ENCODE data around the gene SLC6A18.
A peak's percentile ranks its signal among the peaks of the same experiment; 100 is the strongest.

SLC6A18 gene

DNA sequence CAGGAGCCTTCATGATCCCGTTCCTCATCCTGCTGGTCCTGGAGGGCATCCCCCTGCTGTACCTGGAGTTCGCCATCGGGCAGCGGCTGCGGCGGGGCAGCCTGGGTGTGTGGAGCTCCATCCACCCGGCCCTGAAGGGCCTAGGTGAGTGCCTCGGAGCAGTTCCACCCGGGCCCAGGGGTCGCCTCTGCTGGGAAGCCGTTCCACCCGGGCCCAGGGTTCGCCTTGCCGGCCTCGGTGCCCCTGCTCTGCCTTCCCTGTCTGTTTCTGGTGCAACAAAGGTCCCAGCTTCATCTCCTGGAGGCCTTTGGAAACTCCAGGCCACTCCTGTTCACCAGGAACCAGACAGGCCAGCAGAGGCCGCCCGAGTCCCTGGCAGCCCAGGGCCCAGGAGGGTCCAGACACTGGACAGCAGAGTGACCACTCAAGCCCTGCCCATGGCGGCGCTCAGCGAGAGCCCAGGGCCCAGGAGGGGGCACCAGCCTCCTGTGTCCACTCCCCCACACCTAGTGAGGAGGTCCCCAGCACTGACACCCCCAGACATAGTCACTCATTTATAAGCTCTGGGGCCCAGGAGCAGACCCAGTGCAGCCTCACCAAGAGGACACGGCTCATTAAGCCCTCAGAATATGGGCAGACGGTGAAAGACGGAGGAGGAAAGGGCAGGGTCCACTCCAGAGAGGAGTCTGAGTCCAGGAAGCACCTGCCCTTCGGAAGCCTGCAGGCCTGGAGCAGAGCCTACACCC lies 16.3 kb upstream of the SLC6A18 start:
- TF ChIP-seq FOXP2 (optimal IDR thresholded peaks at IDR 0.05; ENCODE audit: borderline replicate concordance, extremely low read depth, extremely low read length, insufficient read depth) = peak; percentile 56
- TF ChIP-seq, protein P1, sequence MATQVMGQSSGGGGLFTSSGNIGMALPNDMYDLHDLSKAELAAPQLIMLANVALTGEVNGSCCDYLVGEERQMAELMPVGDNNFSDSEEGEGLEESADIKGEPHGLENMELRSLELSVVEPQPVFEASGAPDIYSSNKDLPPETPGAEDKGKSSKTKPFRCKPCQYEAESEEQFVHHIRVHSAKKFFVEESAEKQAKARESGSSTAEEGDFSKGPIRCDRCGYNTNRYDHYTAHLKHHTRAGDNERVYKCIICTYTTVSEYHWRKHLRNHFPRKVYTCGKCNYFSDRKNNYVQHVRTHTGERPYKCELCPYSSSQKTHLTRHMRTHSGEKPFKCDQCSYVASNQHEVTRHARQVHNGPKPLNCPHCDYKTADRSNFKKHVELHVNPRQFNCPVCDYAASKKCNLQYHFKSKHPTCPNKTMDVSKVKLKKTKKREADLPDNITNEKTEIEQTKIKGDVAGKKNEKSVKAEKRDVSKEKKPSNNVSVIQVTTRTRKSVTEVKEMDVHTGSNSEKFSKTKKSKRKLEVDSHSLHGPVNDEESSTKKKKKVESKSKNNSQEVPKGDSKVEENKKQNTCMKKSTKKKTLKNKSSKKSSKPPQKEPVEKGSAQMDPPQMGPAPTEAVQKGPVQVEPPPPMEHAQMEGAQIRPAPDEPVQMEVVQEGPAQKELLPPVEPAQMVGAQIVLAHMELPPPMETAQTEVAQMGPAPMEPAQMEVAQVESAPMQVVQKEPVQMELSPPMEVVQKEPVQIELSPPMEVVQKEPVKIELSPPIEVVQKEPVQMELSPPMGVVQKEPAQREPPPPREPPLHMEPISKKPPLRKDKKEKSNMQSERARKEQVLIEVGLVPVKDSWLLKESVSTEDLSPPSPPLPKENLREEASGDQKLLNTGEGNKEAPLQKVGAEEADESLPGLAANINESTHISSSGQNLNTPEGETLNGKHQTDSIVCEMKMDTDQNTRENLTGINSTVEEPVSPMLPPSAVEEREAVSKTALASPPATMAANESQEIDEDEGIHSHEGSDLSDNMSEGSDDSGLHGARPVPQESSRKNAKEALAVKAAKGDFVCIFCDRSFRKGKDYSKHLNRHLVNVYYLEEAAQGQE (IDR thresholded peaks at IDR 0.05; ENCODE audit: insufficient read depth in 1 of 2, low read depth in 2 of 2, low read length in 2 of 2) = no peak

DNA sequence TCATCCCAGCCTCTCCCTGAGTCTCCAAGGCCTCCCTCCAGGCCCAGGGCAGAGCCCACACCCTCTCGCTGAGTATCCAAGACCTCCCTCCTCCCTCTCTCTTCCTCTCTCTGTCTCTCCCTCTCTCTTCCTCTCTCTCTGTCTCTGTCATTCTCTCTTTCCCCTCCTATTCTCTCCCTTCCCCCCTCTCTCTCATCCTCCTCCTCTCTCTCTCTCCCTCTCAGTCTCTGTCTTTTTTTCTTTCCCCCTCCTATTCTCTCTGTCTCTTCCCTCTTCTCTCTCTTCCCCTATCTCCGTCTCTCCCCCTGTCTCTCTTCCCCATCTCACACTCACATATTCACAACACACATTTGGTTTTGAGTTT lies 15.7 kb upstream of the SLC6A18 start:
- TF ChIP-seq SIN3A (IDR thresholded peaks at IDR 0.05; ENCODE audit: borderline replicate concordance, insufficient read depth, low read length) (no peak), FOXP2 (optimal IDR thresholded peaks at IDR 0.05; ENCODE audit: borderline replicate concordance, extremely low read depth, extremely low read length, insufficient read depth) (no peak), POLR2AphosphoS5 (IDR thresholded peaks at IDR 0.05; ENCODE audit: low read depth, low read length) (no peak), TAF1 (IDR thresholded peaks at IDR 0.05; ENCODE audit: borderline replicate concordance, insufficient read depth, low read length) (no peak)
- TF ChIP-seq, protein P1 (IDR thresholded peaks at IDR 0.05; ENCODE audit: insufficient read depth in 1 of 2, low read depth in 2 of 2, low read length in 2 of 2) = no peak

DNA sequence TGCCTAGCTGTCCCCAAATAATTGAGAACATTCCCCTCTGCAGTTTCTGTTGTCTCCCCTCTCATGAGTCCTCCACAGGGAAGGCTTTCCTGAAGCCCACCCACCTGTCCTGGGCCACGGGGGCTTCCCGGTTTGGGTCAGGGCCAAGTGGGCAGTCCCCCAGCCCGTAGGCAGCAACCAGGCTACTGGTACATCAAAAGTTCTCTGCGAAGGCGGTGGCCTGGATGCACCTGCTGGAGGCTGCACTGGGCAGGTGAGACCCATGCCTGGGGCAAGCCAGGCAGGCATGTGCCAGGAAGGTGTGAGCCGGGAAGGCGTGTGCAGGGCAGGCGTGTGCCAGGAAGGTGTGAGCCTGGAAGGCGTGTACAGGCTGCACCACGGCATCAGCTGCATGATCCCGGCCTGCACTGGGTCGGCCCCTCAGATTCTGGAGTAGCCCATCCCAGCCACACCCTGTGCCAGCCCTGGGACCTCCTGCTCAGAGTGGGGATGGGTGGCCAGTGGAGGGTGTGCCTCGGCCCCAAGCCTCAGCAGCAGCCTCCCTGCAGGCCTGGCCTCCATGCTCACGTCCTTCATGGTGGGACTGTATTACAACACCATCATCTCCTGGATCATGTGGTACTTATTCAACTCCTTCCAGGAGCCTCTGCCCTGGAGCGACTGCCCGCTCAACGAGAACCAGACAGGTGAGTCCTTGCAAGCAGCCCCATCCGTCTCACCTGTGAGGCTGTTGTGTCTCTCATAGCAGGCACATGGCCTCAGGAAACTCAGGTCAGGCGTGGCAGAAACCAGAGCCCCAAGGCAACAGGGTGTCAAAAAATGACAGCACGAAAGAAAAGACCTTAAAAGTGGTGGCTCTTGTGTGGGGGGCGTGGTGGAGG lies 15.0 kb upstream of the SLC6A18 start:
- TF ChIP-seq, protein P1 (IDR thresholded peaks at IDR 0.05; ENCODE audit: insufficient read depth in 1 of 2, low read depth in 2 of 2, low read length in 2 of 2) = no peak
- TF ChIP-seq FOXP2 (optimal IDR thresholded peaks at IDR 0.05; ENCODE audit: borderline replicate concordance, extremely low read depth, extremely low read length, insufficient read depth) (no peak), POLR2AphosphoS5 (IDR thresholded peaks at IDR 0.05; ENCODE audit: low read depth, low read length) (no peak), SIN3A (IDR thresholded peaks at IDR 0.05; ENCODE audit: borderline replicate concordance, insufficient read depth, low read length) (no peak), TAF1 (IDR thresholded peaks at IDR 0.05; ENCODE audit: borderline replicate concordance, insufficient read depth, low read length) (no peak)

DNA sequence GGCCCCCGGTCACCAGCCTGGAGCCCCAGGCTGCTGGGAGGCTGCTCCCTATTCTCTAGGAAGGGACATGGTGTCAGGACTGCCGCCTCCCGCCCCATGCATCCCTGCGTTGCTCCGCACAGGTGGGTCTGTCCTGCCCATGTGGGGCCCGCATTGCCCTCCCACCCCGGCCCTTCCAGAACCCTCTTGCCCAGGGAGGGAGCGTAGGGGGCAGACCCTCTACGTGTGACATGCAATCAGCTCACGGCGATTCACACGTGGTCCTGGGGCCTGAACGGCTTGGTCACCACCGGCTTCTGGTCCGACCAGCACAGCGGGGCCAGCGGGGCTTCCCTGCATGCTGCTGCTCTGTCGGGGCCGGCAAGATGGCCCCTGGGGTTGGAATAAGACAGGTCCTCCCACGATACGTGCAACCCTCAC lies 14.3 kb upstream of the SLC6A18 start:
- TF ChIP-seq, protein P1 (IDR thresholded peaks at IDR 0.05; ENCODE audit: insufficient read depth in 1 of 2, low read depth in 2 of 2, low read length in 2 of 2) = no peak
- TF ChIP-seq FOXP2 (optimal IDR thresholded peaks at IDR 0.05; ENCODE audit: borderline replicate concordance, extremely low read depth, extremely low read length, insufficient read depth) (no peak), POLR2AphosphoS5 (IDR thresholded peaks at IDR 0.05; ENCODE audit: low read depth, low read length) (no peak), TAF1 (IDR thresholded peaks at IDR 0.05; ENCODE audit: borderline replicate concordance, insufficient read depth, low read length) (no peak), SIN3A (IDR thresholded peaks at IDR 0.05; ENCODE audit: borderline replicate concordance, insufficient read depth, low read length) (no peak)

Measured in PFSK-1 (cell line).